ENCODE data around the gene PVALEF.

PVALEF gene

DNA sequence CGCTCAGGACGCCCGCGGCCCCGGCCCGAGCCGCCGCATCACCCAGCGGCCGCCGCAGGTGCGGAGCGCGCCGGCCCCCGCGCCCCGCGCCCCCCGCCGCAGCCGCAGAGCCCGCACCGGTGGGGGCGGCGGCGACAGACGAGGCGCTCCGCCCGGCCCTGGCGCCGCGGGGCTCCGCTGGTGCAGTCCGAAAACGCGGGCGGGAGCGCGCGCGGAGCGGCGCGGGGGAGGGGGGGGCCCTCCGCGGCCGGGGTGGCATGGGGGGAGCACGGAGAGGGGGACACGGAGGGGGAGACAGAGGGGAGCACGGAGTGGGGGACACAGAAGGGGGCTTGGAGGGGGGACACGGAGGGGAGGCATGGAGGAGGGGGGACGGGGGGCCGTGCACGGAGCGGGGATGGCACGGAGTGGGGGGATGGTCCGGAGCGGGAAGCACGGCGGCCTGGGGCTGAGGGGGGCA is 756 bp downstream of the PVALEF start, which contains the start of gene AATK:
Gene AATK (minus strand): TSS at position 189 of the 460 bp plus-strand sequence. CDS start 229 bp downstream, outside the sequence.
- TF ChIP-seq SPI1 (IDR thresholded peaks at IDR 0.05; ENCODE audit: low read depth, low read length) (no peak), TAF1 (IDR thresholded peaks at IDR 0.05; ENCODE audit: low read depth, low read length) (no peak), POLR2A (IDR thresholded peaks at IDR 0.05; ENCODE audit: low read depth, low read length) (no peak), PAX5 (IDR thresholded peaks at IDR 0.05; ENCODE audit: insufficient read depth, low read length, severe bottlenecking) (no peak), POLR2AphosphoS5 (IDR thresholded peaks at IDR 0.05; ENCODE audit: low read depth, low read length) (no peak), POU2F2 (IDR thresholded peaks at IDR 0.05; ENCODE audit: low read depth, low read length) (no peak)
- FAIRE-seq (no peak), DNase-seq (ENCODE audit: insufficient read length, low spot score) (no peak)

DNA sequence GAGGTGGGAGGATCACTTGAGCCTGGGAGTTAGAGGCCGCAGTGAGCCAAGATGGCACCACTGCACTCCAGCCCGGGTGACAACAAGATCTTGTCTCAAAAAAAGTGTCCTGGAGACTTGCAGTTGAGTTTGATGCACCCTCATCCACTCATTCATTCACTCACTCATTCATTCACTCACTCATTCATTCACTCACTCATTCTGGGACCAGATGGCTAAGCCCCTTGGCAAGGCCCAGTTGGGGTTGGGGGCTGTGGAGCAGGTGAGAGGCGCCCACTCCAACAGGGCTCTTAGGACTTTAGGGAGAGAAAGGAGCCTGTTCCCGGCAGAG is 1.9 kb downstream of the PVALEF start:
- TF ChIP-seq POU2F2 (IDR thresholded peaks at IDR 0.05; ENCODE audit: low read depth, low read length) (no peak), POLR2AphosphoS5 (IDR thresholded peaks at IDR 0.05; ENCODE audit: low read depth, low read length) (no peak), SPI1 (IDR thresholded peaks at IDR 0.05; ENCODE audit: low read depth, low read length) (no peak), POLR2A (IDR thresholded peaks at IDR 0.05; ENCODE audit: low read depth, low read length) (no peak), PAX5 (IDR thresholded peaks at IDR 0.05; ENCODE audit: insufficient read depth, low read length, severe bottlenecking) (no peak), TAF1 (IDR thresholded peaks at IDR 0.05; ENCODE audit: low read depth, low read length) (no peak)
- DNase-seq (ENCODE audit: insufficient read length, low spot score) (no peak), FAIRE-seq (no peak)

DNA sequence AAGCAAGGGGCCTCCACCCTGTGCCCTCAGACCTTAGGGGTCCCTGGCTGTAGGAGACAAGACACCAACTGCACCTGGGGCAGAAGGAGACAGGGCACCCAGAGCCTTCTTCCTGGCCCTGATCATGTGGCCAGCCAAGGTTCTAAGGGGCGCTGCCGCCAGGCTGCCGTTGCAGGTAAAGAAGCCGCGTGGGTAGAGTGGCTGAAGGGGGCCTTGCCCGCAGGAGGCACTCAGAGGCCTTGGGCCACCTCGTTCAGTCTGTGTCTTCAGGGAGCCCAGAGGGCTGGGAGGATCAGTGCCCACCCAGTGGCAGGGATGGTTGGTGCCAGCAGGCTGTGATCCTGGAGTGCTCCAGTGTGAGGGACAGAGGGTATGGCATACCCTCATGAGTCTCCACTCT is 2.3 kb downstream of the PVALEF start:
- no peak for TF ChIP-seq POLR2AphosphoS5 (IDR thresholded peaks at IDR 0.05; ENCODE audit: low read depth, low read length)
- no peak for TF ChIP-seq POLR2A (IDR thresholded peaks at IDR 0.05; ENCODE audit: low read depth, low read length)
- TF ChIP-seq POU2F2 (IDR thresholded peaks at IDR 0.05; ENCODE audit: low read depth, low read length), result no peak
- TF ChIP-seq TAF1 (IDR thresholded peaks at IDR 0.05; ENCODE audit: low read depth, low read length), result no peak
- TF ChIP-seq PAX5 (IDR thresholded peaks at IDR 0.05; ENCODE audit: insufficient read depth, low read length, severe bottlenecking), result no peak
- TF ChIP-seq SPI1 (IDR thresholded peaks at IDR 0.05; ENCODE audit: low read depth, low read length), result no peak
- FAIRE-seq, result no peak
- DNase-seq (ENCODE audit: insufficient read length, low spot score), result no peak

- FAIRE-seq (peak; percentile 84), DNase-seq (ENCODE audit: insufficient read length, low spot score) (no peak)
- TF ChIP-seq PAX5 (IDR thresholded peaks at IDR 0.05; ENCODE audit: insufficient read depth, low read length, severe bottlenecking), result no peak
- TF ChIP-seq TAF1 (IDR thresholded peaks at IDR 0.05; ENCODE audit: low read depth, low read length), result no peak
- no peak for TF ChIP-seq POU2F2 (IDR thresholded peaks at IDR 0.05; ENCODE audit: low read depth, low read length)
- TF ChIP-seq SPI1 (IDR thresholded peaks at IDR 0.05; ENCODE audit: low read depth, low read length), result no peak
- no peak for TF ChIP-seq POLR2A (IDR thresholded peaks at IDR 0.05; ENCODE audit: low read depth, low read length)
- TF ChIP-seq POLR2AphosphoS5 (IDR thresholded peaks at IDR 0.05; ENCODE audit: low read depth, low read length), result no peak
Observed at GRCh38 chr17:81169870-81170309, 4.6 kb downstream of the PVALEF start.

GRCh38 chr17:81170727-81171494 is 5.6 kb downstream of the PVALEF start:
- DNase-seq (ENCODE audit: insufficient read length, low spot score) (no peak), FAIRE-seq (no peak)
- TF ChIP-seq TAF1 (IDR thresholded peaks at IDR 0.05; ENCODE audit: low read depth, low read length) (no peak), POLR2A (IDR thresholded peaks at IDR 0.05; ENCODE audit: low read depth, low read length) (no peak), POU2F2 (IDR thresholded peaks at IDR 0.05; ENCODE audit: low read depth, low read length) (no peak), PAX5 (IDR thresholded peaks at IDR 0.05; ENCODE audit: insufficient read depth, low read length, severe bottlenecking) (no peak), SPI1 (IDR thresholded peaks at IDR 0.05; ENCODE audit: low read depth, low read length) (no peak), POLR2AphosphoS5 (IDR thresholded peaks at IDR 0.05; ENCODE audit: low read depth, low read length) (no peak)

DNA sequence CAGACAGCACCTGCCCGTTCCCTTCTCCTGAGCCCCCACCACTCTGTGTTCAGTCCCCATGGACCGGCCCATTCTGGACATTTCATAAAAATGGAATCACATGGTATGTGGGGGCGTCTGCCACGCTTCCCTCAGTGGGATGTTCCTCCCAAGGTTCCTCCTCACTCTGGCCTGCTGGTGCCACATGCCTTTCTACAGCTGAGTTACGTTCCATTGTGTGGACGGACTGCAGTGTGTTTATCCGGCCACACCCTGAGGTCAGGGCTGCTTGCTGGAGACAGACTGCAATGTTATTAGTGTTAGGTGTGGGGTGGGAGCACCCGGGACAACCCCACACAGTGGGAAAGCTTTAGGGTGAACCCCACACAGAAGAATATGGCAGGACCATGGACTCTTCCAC is 6.6 kb downstream of the PVALEF start:
- TF ChIP-seq PAX5 (IDR thresholded peaks at IDR 0.05; ENCODE audit: insufficient read depth, low read length, severe bottlenecking) (no peak), POU2F2 (IDR thresholded peaks at IDR 0.05; ENCODE audit: low read depth, low read length) (no peak), POLR2A (IDR thresholded peaks at IDR 0.05; ENCODE audit: low read depth, low read length) (no peak), SPI1 (IDR thresholded peaks at IDR 0.05; ENCODE audit: low read depth, low read length) (no peak), TAF1 (IDR thresholded peaks at IDR 0.05; ENCODE audit: low read depth, low read length) (no peak), POLR2AphosphoS5 (IDR thresholded peaks at IDR 0.05; ENCODE audit: low read depth, low read length) (no peak)
- DNase-seq (ENCODE audit: insufficient read length, low spot score) (no peak), FAIRE-seq (no peak)

DNA sequence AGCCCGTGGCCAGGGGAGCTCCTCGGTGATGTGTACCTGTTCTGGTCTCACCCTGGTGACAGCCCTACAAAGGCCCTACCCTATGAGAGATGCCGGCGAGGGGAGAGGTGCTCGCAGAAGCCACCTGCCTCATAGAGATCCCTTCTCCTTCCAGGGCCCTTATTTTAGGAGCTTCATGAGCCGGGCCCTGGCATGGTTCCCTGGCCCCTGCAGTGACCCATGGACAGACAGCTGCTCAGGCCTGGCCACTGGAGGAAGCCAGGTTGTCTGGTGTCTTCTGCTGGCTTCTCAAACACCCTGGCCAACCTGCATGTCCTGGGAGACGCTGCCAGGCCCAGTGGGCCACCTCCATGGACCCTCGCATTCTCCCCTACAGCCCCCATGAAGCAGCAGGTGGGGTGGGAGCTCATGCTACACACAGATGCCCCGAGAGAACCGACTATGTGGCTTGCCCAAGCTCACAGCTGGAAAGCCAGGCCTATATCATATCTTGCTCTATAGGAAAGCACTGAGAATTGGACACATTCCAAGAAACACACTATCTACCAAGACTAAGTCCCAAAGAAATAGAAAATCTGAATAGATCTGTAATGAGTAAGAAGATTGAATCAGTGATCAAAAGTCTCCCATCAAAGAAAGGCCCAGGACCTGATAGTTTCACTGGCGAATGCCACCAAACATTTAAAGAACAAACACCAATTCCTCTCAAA is 7.9 kb downstream of the PVALEF start:
- TF ChIP-seq POLR2AphosphoS5 (IDR thresholded peaks at IDR 0.05; ENCODE audit: low read depth, low read length) (no peak), SPI1 (IDR thresholded peaks at IDR 0.05; ENCODE audit: low read depth, low read length) (no peak), PAX5 (IDR thresholded peaks at IDR 0.05; ENCODE audit: insufficient read depth, low read length, severe bottlenecking) (no peak), POLR2A (IDR thresholded peaks at IDR 0.05; ENCODE audit: low read depth, low read length) (no peak), POU2F2 (IDR thresholded peaks at IDR 0.05; ENCODE audit: low read depth, low read length) (no peak), TAF1 (IDR thresholded peaks at IDR 0.05; ENCODE audit: low read depth, low read length) (no peak)
- no peak for FAIRE-seq
- no peak for DNase-seq (ENCODE audit: insufficient read length, low spot score)

DNA sequence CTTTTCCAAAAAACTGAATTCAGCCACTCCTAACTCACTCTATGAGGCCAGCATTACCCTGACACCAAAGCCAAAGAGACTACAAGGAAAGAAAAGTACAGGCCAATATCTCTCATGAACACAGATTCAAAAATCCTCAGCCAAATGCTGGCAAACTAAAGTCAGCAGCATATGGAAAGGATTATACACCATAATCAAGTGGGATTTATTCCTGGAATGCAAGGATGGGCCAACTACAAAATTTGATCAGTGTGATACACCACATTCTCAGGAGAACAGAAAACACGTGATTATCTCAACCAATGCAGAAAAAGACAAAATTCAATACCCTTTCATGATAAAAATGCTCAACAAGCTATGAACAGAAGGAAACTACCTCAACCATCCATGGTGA is 8.5 kb downstream of the PVALEF start:
- FAIRE-seq (no peak), DNase-seq (ENCODE audit: insufficient read length, low spot score) (no peak)
- no peak for TF ChIP-seq TAF1 (IDR thresholded peaks at IDR 0.05; ENCODE audit: low read depth, low read length)
- no peak for TF ChIP-seq POLR2AphosphoS5 (IDR thresholded peaks at IDR 0.05; ENCODE audit: low read depth, low read length)
- TF ChIP-seq POLR2A (IDR thresholded peaks at IDR 0.05; ENCODE audit: low read depth, low read length), result no peak

GRCh38 chr17:81176666-81177065 is 11.4 kb downstream of the PVALEF start:
- no peak for DNase-seq (ENCODE audit: insufficient read length, low spot score)
- TF ChIP-seq POLR2AphosphoS5 (IDR thresholded peaks at IDR 0.05; ENCODE audit: low read depth, low read length) (no peak), PAX5 (IDR thresholded peaks at IDR 0.05; ENCODE audit: insufficient read depth, low read length, severe bottlenecking) (no peak), POLR2A (IDR thresholded peaks at IDR 0.05; ENCODE audit: low read depth, low read length) (no peak), SPI1 (IDR thresholded peaks at IDR 0.05; ENCODE audit: low read depth, low read length) (no peak), POU2F2 (IDR thresholded peaks at IDR 0.05; ENCODE audit: low read depth, low read length) (no peak), TAF1 (IDR thresholded peaks at IDR 0.05; ENCODE audit: low read depth, low read length) (no peak)
- FAIRE-seq, result no peak

Measured in GM12891 (cell line).